GM12878 (cell line): ENCODE measurements around the gene CWC22.

ENCODE experiments used
- MYC ChIP-seq: IDR thresholded peaks from 2 replicates; pipeline ENCODE4 v1.6.1; 2011; ENCODE audit warnings: mild to moderate bottlenecking, low read length, moderate library complexity, inconsistent platforms; ENCODE audit not compliant: insufficient read depth, insufficient replicate concordance, insufficient read length, severe bottlenecking
- RAD21 ChIP-seq: IDR thresholded peaks from 2 replicates; pipeline ENCODE4 v1.6.1; 2011; ENCODE audit warnings: mild to moderate bottlenecking, low read depth, low read length, moderate library complexity; ENCODE audit not compliant: insufficient read depth
- TF ChIP-seq, protein P1 (sequence below), 3 experiments: IDR thresholded peaks in 2 of 3; conservative IDR thresholded peaks in 1 of 3; 2 replicates each; pipeline ENCODE4 v1.5.1; 2011; ENCODE audit warnings: low read depth in 3 of 3, low read length in 3 of 3, mild to moderate bottlenecking in 3 of 3, control low read depth in 2 of 3, moderate library complexity in 2 of 3, inconsistent platforms in 1 of 3, mixed read lengths in 1 of 3; ENCODE audit not compliant: control insufficient read depth in 2 of 3, insufficient read depth in 1 of 3; ENCODE audit errors: extremely low read depth in 1 of 3
- TF ChIP-seq, protein P2 (sequence below): fragments of 450-650 bp; conservative IDR thresholded peaks from 2 replicates; pipeline ENCODE4 v1.6.1; 2017; ENCODE audit warnings: mild to moderate bottlenecking, moderate library complexity
- TF ChIP-seq, protein P3 (sequence below): fragments of 450-650 bp; formaldehyde crosslinking; IDR thresholded peaks from 2 replicates; pipeline ENCODE4 v1.5.0; 2022; ENCODE audit warnings: mild to moderate bottlenecking, missing genetic modification characterization

DNA sequence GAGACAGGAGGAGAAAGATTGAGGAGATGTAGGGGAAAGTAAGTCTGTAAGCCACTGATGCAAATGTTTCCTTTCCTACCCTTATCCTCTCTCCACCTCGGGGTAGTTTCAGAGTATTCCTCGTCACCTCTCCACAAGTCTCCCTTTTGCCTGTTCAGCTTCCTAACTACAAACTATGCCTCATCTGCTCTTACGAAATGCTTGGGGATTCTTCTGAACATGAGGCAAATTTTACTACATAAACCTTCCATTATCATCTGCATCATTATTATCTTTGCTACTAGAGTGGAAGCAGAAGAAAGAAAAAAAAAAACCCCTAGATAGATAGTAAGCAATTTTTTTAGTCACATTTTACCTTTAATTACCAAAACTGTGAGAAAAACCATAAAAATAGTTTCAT is 43.1 kb upstream of the CWC22 start:
- TF ChIP-seq, protein P1, sequence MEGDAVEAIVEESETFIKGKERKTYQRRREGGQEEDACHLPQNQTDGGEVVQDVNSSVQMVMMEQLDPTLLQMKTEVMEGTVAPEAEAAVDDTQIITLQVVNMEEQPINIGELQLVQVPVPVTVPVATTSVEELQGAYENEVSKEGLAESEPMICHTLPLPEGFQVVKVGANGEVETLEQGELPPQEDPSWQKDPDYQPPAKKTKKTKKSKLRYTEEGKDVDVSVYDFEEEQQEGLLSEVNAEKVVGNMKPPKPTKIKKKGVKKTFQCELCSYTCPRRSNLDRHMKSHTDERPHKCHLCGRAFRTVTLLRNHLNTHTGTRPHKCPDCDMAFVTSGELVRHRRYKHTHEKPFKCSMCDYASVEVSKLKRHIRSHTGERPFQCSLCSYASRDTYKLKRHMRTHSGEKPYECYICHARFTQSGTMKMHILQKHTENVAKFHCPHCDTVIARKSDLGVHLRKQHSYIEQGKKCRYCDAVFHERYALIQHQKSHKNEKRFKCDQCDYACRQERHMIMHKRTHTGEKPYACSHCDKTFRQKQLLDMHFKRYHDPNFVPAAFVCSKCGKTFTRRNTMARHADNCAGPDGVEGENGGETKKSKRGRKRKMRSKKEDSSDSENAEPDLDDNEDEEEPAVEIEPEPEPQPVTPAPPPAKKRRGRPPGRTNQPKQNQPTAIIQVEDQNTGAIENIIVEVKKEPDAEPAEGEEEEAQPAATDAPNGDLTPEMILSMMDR (IDR thresholded peaks at IDR 0.05 in 2 of 3, conservative IDR thresholded peaks at IDR 0.05 in 1 of 3; ENCODE audit: control insufficient read depth in 2 of 3, extremely low read depth in 1 of 3, insufficient read depth in 1 of 3, low read depth in 3 of 3, low read length in 3 of 3): no peak
- TF ChIP-seq, protein P2, sequence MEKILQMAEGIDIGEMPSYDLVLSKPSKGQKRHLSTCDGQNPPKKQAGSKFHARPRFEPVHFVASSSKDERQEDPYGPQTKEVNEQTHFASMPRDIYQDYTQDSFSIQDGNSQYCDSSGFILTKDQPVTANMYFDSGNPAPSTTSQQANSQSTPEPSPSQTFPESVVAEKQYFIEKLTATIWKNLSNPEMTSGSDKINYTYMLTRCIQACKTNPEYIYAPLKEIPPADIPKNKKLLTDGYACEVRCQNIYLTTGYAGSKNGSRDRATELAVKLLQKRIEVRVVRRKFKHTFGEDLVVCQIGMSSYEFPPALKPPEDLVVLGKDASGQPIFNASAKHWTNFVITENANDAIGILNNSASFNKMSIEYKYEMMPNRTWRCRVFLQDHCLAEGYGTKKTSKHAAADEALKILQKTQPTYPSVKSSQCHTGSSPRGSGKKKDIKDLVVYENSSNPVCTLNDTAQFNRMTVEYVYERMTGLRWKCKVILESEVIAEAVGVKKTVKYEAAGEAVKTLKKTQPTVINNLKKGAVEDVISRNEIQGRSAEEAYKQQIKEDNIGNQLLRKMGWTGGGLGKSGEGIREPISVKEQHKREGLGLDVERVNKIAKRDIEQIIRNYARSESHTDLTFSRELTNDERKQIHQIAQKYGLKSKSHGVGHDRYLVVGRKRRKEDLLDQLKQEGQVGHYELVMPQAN: no peak
- TF ChIP-seq, protein P3, sequence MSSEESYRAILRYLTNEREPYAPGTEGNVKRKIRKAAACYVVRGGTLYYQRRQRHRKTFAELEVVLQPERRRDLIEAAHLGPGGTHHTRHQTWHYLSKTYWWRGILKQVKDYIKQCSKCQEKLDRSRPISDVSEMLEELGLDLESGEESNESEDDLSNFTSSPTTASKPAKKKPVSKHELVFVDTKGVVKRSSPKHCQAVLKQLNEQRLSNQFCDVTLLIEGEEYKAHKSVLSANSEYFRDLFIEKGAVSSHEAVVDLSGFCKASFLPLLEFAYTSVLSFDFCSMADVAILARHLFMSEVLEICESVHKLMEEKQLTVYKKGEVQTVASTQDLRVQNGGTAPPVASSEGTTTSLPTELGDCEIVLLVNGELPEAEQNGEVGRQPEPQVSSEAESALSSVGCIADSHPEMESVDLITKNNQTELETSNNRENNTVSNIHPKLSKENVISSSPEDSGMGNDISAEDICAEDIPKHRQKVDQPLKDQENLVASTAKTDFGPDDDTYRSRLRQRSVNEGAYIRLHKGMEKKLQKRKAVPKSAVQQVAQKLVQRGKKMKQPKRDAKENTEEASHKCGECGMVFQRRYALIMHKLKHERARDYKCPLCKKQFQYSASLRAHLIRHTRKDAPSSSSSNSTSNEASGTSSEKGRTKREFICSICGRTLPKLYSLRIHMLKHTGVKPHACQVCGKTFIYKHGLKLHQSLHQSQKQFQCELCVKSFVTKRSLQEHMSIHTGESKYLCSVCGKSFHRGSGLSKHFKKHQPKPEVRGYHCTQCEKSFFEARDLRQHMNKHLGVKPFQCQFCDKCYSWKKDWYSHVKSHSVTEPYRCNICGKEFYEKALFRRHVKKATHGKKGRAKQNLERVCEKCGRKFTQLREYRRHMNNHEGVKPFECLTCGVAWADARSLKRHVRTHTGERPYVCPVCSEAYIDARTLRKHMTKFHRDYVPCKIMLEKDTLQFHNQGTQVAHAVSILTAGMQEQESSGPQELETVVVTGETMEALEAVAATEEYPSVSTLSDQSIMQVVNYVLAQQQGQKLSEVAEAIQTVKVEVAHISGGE (CRISPR knock-in tag): no peak
- TF ChIP-seq RAD21: no peak
- no peak for TF ChIP-seq MYC
